ENCODE data around the gene GLYATL2. TPM values are rescaled to one million over a fixed set of nuclear protein-coding genes. Genes with fewer than 3 reads are reported as not detected.

The GLYATL2 gene
- polyA plus RNA-seq, 1 of the 3 experiments (the other 2 are of a cell fraction): 0.31 TPM

DNA sequence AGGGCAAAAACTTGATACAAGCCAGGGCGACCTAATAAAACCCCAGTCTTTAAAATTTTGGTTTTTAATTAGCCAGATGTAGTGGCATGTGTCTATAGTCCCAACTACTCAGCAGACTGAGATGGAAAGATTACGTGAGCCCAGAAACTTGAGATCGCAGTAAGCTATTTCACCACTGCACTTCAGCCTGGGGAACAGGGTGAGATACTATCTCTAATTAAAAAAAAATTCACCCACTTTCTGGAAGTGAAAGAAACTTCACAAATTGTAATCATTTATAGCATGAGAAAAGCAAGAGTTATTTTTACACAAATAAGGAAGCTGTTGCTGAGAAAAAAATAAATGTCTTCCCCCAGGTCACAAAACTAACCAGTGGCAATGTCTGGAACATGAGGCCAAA is 882 bp upstream of the GLYATL2 start:
- POLR2A ChIA-PET: no interaction called here
- DNase-seq: peak; percentile 8
- no peak overlapping the region for H3K4me3 ChIP-seq (ENCODE audit: low read depth in 2 of 2, low read length in 1 of 2)
- no peaks in the 10 kb centered on the region for H3K79me2 ChIP-seq (ENCODE audit: insufficient read depth)
- H3K4me2 ChIP-seq: no peak overlapping the region
- H3K27me3 ChIP-seq (ENCODE audit: insufficient read depth): no peaks in the 10 kb centered on the region
- 0 out of 2 replicates have a peak, but pooled peaks have one; percentile 21 for TF ChIP-seq GATA2 (CRISPR knock-in tag; IDR thresholded peaks at IDR 0.05)
- TF ChIP-seq, protein P1, sequence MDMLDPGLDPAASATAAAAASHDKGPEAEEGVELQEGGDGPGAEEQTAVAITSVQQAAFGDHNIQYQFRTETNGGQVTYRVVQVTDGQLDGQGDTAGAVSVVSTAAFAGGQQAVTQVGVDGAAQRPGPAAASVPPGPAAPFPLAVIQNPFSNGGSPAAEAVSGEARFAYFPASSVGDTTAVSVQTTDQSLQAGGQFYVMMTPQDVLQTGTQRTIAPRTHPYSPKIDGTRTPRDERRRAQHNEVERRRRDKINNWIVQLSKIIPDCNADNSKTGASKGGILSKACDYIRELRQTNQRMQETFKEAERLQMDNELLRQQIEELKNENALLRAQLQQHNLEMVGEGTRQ (IDR thresholded peaks at IDR 0.05; ENCODE audit: borderline replicate concordance, low read depth, low read length): no peak
- H3K9ac ChIP-seq: no peak overlapping the region
- peaks cover 0 to 5% of the 10 kb centered on the region in 2 experiments; a peak in 2 of 4 replicates for H3K4me1 ChIP-seq (ENCODE audit: control insufficient read depth in 1 of 2, insufficient read depth in 2 of 2, low read depth in 1 of 2, low read length in 1 of 2)
- no peaks in the 10 kb centered on the region for H3K36me3 ChIP-seq (replicated peaks in 1 of 2; ENCODE audit: control insufficient read depth in 1 of 2, insufficient read depth in 2 of 2, low read length in 1 of 2)
- H3K9me3 ChIP-seq: no peaks in the 10 kb centered on the region
- CTCF ChIA-PET: interaction anchor here (0.8 to 2.0 kb wide), 4 partner anchors 10 to 313 kb away, joined by 3 to 5 read pairs (median 3); no protein-coding TSS in a partner anchor
- no peaks in the 10 kb centered on the region for H4K20me1 ChIP-seq (ENCODE audit: insufficient read depth)
- H3K9me2 ChIP-seq: no peaks in the 10 kb centered on the region
- H3F3A ChIP-seq (replicated peaks; ENCODE audit: insufficient read depth): no peaks in the 10 kb centered on the region
- 5% methylated on average over 3 of the region's 3 CpGs for WGBS (ENCODE audit: low lambda C conversion rate)
- H2AFZ ChIP-seq (ENCODE audit: low read depth): no peak overlapping the region
- no peak overlapping the region for H3K27ac ChIP-seq (ENCODE audit: low read depth in 2 of 2, low read length in 1 of 2)

DNA sequence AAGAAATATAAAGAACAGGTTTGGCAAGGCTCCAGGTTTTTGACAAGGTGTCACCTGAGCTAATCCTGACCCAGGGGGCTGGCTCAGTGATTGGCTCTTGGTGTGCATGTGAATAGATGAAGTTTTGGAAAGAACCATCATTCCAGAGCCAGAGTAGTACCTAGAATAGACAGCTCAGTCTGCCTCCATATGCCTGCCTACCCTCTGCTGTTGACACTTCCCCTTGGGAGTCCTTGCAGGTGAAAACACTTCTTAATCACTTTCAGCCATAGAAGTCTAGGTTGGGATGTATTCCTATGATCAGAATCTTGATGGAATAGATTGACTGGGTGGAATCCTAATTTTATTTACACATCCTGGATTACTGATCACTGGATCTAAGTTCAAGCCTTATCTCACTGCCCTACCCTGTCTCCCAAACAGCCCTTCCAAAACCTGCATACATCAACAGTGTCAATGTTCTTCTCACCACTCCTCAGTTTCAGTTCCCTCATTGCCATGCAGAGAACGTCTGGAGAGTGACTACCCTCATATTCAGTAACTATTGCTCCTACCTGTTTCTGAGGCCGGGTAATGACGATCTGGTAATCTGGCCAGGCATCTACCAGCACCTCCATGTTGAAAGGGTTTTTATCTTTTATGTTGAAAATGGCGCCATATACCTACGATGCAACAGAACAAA is 6.7 kb downstream of the GLYATL2 start:
- Histone ChIP-seq H3K27me3 (ENCODE audit: insufficient read depth) (no peaks in the 10 kb centered on the region), H3K9me2 (no peaks in the 10 kb centered on the region), H4K20me1 (ENCODE audit: insufficient read depth) (no peaks in the 10 kb centered on the region), H3K9me3 (no peaks in the 10 kb centered on the region), H3F3A (replicated peaks; ENCODE audit: insufficient read depth) (no peaks in the 10 kb centered on the region), H2AFZ (ENCODE audit: low read depth) (no peak overlapping the region), H3K9ac (no peak overlapping the region), H3K4me2 (no peak overlapping the region), H3K27ac (ENCODE audit: low read depth in 2 of 2, low read length in 1 of 2) (no peak overlapping the region), H3K4me3 (ENCODE audit: low read depth in 2 of 2, low read length in 1 of 2) (no peak overlapping the region), H3K79me2 (ENCODE audit: insufficient read depth) (no peaks in the 10 kb centered on the region), H3K36me3 (replicated peaks in 1 of 2; ENCODE audit: control insufficient read depth in 1 of 2, insufficient read depth in 2 of 2, low read length in 1 of 2) (no peaks in the 10 kb centered on the region), H3K4me1 (ENCODE audit: control insufficient read depth in 1 of 2, insufficient read depth in 2 of 2, low read depth in 1 of 2, low read length in 1 of 2) (no peaks in the 10 kb centered on the region)
- DNase-seq: no peak
- CTCF ChIA-PET: no interaction called here
- 50% methylated on average over 5 of the region's 5 CpGs for WGBS (ENCODE audit: low lambda C conversion rate)
- POLR2A ChIA-PET: no interaction called here
- TF ChIP-seq MEF2A (IDR thresholded peaks at IDR 0.05; ENCODE audit: borderline replicate concordance, low read depth) (no peak), TEAD4 (IDR thresholded peaks at IDR 0.05; ENCODE audit: borderline replicate concordance, insufficient read depth) (no peak), RCOR1 (IDR thresholded peaks at IDR 0.05; ENCODE audit: low read length) (no peak), FOXM1 (IDR thresholded peaks at IDR 0.05; ENCODE audit: low read depth) (no peak), GATA2 (CRISPR knock-in tag; IDR thresholded peaks at IDR 0.05) (no peak), JUND (IDR thresholded peaks at IDR 0.05) (no peak), YY1 (IDR thresholded peaks at IDR 0.05; ENCODE audit: low read depth) (no peak), GABPA (IDR thresholded peaks at IDR 0.05; ENCODE audit: low read depth) (no peak)
- TF ChIP-seq, protein P2, sequence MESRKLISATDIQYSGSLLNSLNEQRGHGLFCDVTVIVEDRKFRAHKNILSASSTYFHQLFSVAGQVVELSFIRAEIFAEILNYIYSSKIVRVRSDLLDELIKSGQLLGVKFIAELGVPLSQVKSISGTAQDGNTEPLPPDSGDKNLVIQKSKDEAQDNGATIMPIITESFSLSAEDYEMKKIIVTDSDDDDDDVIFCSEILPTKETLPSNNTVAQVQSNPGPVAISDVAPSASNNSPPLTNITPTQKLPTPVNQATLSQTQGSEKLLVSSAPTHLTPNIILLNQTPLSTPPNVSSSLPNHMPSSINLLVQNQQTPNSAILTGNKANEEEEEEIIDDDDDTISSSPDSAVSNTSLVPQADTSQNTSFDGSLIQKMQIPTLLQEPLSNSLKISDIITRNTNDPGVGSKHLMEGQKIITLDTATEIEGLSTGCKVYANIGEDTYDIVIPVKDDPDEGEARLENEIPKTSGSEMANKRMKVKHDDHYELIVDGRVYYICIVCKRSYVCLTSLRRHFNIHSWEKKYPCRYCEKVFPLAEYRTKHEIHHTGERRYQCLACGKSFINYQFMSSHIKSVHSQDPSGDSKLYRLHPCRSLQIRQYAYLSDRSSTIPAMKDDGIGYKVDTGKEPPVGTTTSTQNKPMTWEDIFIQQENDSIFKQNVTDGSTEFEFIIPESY (IDR thresholded peaks at IDR 0.05; ENCODE audit: borderline replicate concordance, low read depth): no peak
- TF ChIP-seq, protein P3, sequence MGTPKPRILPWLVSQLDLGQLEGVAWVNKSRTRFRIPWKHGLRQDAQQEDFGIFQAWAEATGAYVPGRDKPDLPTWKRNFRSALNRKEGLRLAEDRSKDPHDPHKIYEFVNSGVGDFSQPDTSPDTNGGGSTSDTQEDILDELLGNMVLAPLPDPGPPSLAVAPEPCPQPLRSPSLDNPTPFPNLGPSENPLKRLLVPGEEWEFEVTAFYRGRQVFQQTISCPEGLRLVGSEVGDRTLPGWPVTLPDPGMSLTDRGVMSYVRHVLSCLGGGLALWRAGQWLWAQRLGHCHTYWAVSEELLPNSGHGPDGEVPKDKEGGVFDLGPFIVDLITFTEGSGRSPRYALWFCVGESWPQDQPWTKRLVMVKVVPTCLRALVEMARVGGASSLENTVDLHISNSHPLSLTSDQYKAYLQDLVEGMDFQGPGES (IDR thresholded peaks at IDR 0.05; ENCODE audit: low read depth, low read length): no peak
- TF ChIP-seq, protein P4, sequence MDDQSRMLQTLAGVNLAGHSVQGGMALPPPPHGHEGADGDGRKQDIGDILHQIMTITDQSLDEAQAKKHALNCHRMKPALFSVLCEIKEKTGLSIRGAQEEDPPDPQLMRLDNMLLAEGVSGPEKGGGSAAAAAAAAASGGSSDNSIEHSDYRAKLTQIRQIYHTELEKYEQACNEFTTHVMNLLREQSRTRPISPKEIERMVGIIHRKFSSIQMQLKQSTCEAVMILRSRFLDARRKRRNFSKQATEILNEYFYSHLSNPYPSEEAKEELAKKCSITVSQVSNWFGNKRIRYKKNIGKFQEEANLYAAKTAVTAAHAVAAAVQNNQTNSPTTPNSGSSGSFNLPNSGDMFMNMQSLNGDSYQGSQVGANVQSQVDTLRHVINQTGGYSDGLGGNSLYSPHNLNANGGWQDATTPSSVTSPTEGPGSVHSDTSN (IDR thresholded peaks at IDR 0.05): no peak

Measured in SK-N-SH (cell line).